Thyroid gland (tissue), 4 donors: ENCODE results near the gene AOAH. TPM values are rescaled to one million over a fixed set of nuclear protein-coding genes. Genes with fewer than 3 reads are reported as not detected.

Experiments used
- DNase-seq, 2 donors: peaks; one replicate each; pipeline ENCODE4 v3.0.0-alpha.2; 2019
- H3K27ac ChIP-seq, 3 donors: fragments of 200-600 bp; sonication (generic); 1 replicate in 2 of 3; 2 replicates in 1 of 3; pipeline ENCODE4 v1.5.1; 2016 to 2019; ENCODE audit warnings: mild to moderate bottlenecking in 1 of 3, moderate library complexity in 1 of 3
- H3K27me3 ChIP-seq: fragments of 200-600 bp; sonication (generic); one replicate; pipeline ENCODE4 v1.5.1; 2019
- H3K36me3 ChIP-seq, 2 donors: fragments of 200-600 bp; sonication (generic); one replicate each; pipeline ENCODE4 v1.5.1; 2016 to 2019
- H3K4me1 ChIP-seq, 2 donors: fragments of 200-600 bp; sonication (generic); one replicate each; pipeline ENCODE4 v1.5.1; 2017 to 2019
- H3K4me3 ChIP-seq, 3 donors: fragments of 200-600 bp; sonication (generic); replicated peaks in 1 of 3; 1 replicate in 2 of 3; 2 replicates in 1 of 3; pipeline ENCODE4 v1.5.1; 2016; ENCODE audit warnings: mild to moderate bottlenecking in 1 of 3
- H3K9me3 ChIP-seq: fragments of 200-600 bp; sonication (generic); one replicate; pipeline ENCODE4 v1.5.1; 2017
- POLR2A ChIP-seq, 2 donors: fragments of 450-650 bp; IDR thresholded peaks; one replicate each; pipeline ENCODE4 v1.6.1; 2017; ENCODE audit warnings: antibody characterized with exemption in 2 of 2, mild to moderate bottlenecking in 2 of 2, moderate library complexity in 1 of 2
- WGBS, 2 donors: methylation state at CpG; one replicate each; pipeline ENCODE4 v1.1.5; 2017; 5-methylcytosine and 5-hydroxymethylcytosine counted together
- intact Hi-C: fragments of 100-400 bp; cut with DNase I; formaldehyde crosslinking; loops from one replicate; pipeline ENCODE4 v1.15.1; 2023
- total RNA-seq, 4 donors: library from RNA; depleted of rRNA; stranded (reverse); fragments of >200 nt; gene quantifications; one replicate each; pipeline ENCODE4 v1.2.3, GENCODE V29; 2016
- TF ChIP-seq, protein P1 (sequence below), 6 experiments: fragments of 200-600 bp in 3 of 6; fragments of 450-650 bp in 3 of 6; sonication (generic) in 3 of 6; IDR thresholded peaks; one replicate each; pipeline ENCODE4 v1.5.1; 2016 to 2019; ENCODE audit warnings: antibody characterized with exemption in 6 of 6, mild to moderate bottlenecking in 2 of 6, inconsistent platforms in 1 of 6, moderate library complexity in 1 of 6

Gene AOAH
- total RNA-seq, 4 donors from 2014 or later, result 7.4 to 26.7 (median 12.4) TPM

DNA sequence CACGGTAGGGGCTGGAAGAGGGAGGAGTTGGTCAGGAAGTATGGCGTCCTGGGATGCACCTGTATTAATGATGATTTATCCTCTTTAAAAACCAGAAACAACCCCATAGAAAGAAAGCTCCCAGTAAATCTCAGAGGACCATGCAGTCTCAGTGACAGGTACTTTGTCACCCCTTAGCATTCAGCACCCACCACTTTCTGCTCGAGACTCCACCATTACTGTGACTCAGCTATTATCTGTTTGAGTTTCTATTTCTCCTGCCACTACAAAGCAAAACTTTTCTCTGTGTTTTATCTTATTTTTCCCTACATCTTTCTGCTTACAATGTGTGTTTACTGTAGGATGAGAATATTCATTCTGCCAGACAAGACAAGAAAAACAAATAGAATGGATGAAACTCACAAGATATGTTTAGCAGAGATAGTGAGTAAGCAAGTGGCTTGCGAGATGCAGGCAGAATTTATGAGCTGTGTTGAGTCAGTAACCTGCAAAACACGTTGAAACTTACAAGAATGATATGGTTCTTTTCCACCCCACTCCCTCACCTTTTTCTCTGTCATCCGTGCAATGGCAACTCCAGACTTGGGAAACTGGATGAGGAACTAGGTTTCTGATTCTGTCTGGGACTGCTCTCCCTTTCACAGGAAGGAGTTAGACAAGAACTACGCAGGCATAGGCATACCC is 127.1 kb downstream of the AOAH start:
- Histone ChIP-seq H3K4me3 (no peak overlapping the region), H3K27me3 (no peaks in the 10 kb centered on the region), H3K4me1 (peaks cover 0 to 8% of the 10 kb centered on the region in 2 donors), H3K9me3 (no peaks in the 10 kb centered on the region), H3K36me3 (no peaks in the 10 kb centered on the region), H3K27ac (no peak overlapping the region)
- no peak for DNase-seq
- no peak for TF ChIP-seq POLR2A (IDR thresholded peaks at IDR 0.05)
- TF ChIP-seq, protein P1, sequence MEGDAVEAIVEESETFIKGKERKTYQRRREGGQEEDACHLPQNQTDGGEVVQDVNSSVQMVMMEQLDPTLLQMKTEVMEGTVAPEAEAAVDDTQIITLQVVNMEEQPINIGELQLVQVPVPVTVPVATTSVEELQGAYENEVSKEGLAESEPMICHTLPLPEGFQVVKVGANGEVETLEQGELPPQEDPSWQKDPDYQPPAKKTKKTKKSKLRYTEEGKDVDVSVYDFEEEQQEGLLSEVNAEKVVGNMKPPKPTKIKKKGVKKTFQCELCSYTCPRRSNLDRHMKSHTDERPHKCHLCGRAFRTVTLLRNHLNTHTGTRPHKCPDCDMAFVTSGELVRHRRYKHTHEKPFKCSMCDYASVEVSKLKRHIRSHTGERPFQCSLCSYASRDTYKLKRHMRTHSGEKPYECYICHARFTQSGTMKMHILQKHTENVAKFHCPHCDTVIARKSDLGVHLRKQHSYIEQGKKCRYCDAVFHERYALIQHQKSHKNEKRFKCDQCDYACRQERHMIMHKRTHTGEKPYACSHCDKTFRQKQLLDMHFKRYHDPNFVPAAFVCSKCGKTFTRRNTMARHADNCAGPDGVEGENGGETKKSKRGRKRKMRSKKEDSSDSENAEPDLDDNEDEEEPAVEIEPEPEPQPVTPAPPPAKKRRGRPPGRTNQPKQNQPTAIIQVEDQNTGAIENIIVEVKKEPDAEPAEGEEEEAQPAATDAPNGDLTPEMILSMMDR (IDR thresholded peaks at IDR 0.05), result no peak
- WGBS, 2 donors, result 83 to 84% methylated on average over 7 of the region's 7 CpGs
- intact Hi-C loops, result no loop called here

DNA sequence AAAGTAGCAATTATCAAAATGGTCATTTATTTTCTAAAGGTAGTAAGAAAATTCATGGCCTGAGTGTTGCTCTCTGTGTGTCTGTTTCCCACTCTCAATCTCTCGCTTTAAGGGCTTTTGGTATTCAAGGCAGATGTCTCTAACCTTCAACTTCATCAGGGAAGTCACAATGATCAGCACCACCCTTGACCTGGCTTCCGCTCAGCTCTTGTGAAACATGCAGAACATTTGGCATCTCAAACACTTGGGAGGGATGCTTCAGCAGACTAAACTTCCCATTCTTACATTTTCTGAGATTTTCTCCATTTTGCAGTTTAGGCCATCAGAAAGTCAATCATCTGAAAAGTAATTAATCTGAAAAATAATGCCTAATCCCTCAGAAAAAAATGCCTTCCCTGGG is 129.8 kb downstream of the AOAH start:
- TF ChIP-seq, protein P1 (IDR thresholded peaks at IDR 0.05), result no peak
- no peak for TF ChIP-seq POLR2A (IDR thresholded peaks at IDR 0.05)
- WGBS, 2 donors, result 91 to 92% methylated on average over 2 of the region's 2 CpGs
- Histone ChIP-seq H3K4me1 (no peaks in the 10 kb centered on the region), H3K9me3 (no peaks in the 10 kb centered on the region), H3K36me3 (no peaks in the 10 kb centered on the region), H3K27ac (no peak overlapping the region), H3K4me3 (no peak overlapping the region), H3K27me3 (no peaks in the 10 kb centered on the region)
- no peak for DNase-seq
- intact Hi-C loops, result no loop called here

DNA sequence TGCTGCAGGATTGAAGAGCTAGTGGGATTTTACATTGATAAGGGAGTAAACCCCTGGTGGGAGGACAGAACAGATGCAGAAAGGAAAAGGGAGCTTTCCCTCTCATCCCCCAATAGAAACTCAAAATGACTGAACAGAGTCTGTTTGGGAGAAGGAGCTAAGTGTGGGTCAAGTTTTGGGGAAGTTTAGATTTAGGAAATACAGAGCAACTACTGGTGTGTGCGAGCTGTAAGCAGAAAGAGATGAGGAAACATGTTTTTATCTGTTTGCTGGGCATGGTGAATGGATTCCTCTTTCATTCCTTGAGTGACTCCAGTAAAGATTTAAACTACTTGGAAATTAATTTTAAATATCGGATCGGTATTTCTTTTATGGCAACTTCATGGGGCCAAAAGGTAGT is 132.7 kb downstream of the AOAH start:
- WGBS, 2 donors, result 94 to 95% methylated on average over 3 of the region's 3 CpGs
- Histone ChIP-seq H3K4me3 (no peak overlapping the region), H3K4me1 (peaks cover 0 to 4% of the 10 kb centered on the region in 2 donors), H3K9me3 (no peaks in the 10 kb centered on the region), H3K36me3 (no peaks in the 10 kb centered on the region), H3K27ac (no peak overlapping the region), H3K27me3 (no peaks in the 10 kb centered on the region)
- no peak for DNase-seq
- intact Hi-C loops, result no loop called here
- TF ChIP-seq, protein P1 (IDR thresholded peaks at IDR 0.05), result no peak
- TF ChIP-seq POLR2A (IDR thresholded peaks at IDR 0.05), result no peak

DNA sequence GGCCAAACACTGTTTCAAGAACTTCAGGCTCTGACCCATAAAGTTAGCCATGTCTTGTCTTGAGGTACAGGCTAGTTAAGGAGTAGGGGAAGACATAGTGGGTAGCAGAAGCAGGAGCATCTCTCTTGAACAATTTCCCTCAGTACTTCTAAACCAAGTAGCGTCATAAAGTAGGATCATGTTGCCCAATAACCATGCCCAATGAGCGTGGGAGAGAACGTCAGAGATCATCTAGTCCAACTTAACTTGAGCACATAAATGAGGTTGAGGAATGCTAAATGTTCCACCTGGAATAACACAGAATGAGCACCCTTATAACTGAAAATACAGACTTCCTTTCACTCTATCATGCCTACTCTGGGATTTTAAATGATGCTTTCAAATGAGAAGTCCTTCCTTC is 134.9 kb downstream of the AOAH start:
- Histone ChIP-seq H3K27me3 (no peaks in the 10 kb centered on the region), H3K4me3 (no peak overlapping the region), H3K4me1 (peaks cover 0 to 4% of the 10 kb centered on the region in 2 donors), H3K36me3 (no peaks in the 10 kb centered on the region), H3K27ac (peak overlapping the region in 1 of 3 donors; percentile 29), H3K9me3 (no peaks in the 10 kb centered on the region)
- intact Hi-C loops, result no loop called here
- 34 to 35% methylated on average over 3 of the region's 3 CpGs for WGBS, 2 donors
- peak; percentile 54 to 61 for DNase-seq
- no peak for TF ChIP-seq POLR2A (IDR thresholded peaks at IDR 0.05)
- TF ChIP-seq, protein P1 (IDR thresholded peaks at IDR 0.05), result no peak

DNA sequence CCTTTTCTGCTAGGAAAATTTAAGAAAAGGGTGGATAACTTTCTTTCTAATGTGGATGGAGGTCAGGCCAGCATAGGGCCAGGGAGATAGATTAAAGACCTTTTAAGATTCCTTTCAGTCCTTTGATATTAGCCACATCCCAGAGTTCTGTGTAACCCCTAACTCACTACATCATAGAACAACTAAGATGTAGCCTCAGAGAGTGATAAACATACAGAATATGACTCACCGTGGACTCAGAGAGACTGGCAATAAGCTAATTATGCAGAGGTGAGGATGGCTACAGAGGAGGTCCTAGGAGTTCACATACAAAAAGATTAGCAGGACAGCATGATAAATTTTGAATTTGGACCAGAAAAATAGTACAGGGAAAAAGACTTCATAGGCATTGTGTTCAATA is 141.0 kb downstream of the AOAH start:
- TF ChIP-seq POLR2A (IDR thresholded peaks at IDR 0.05), result no peak
- TF ChIP-seq, protein P1 (IDR thresholded peaks at IDR 0.05), result no peak
- Histone ChIP-seq H3K27ac (no peak overlapping the region), H3K9me3 (no peaks in the 10 kb centered on the region), H3K36me3 (no peaks in the 10 kb centered on the region), H3K4me1 (no peaks in the 10 kb centered on the region), H3K4me3 (no peak overlapping the region), H3K27me3 (no peaks in the 10 kb centered on the region)
- no peak for DNase-seq
- 77 to 81% methylated on average over 1 of the region's 1 CpG for WGBS, 2 donors
- intact Hi-C loops, result no loop called here
